Neural progenitor cell (in vitro differentiated cells): ENCODE results near the gene SHLD1. TPM values are rescaled to one million over a fixed set of nuclear protein-coding genes. Genes with fewer than 3 reads are reported as not detected.
"Not testable (repeated sequence)": the region's sequence is repeated elsewhere in the genome, so short reads cannot be mapped to it uniquely, and the experiment has no call there.

Experiments used
- DNase-seq: peaks from one replicate; pipeline ENCODE4 v3.0.0-alpha.2; 2016; ENCODE audit warnings: low spot score
- H2AFZ ChIP-seq: fragments of 200-600 bp; sonication (generic); replicated peaks from 2 replicates; pipeline ENCODE4 v1.6.1; 2016; ENCODE audit warnings: antibody characterized with exemption
- H3F3A ChIP-seq: fragments of 200-600 bp; sonication (generic); 2 replicates; pipeline ENCODE4 v1.6.1; 2016; ENCODE audit warnings: antibody characterized with exemption, low read depth
- H3K27ac ChIP-seq: fragments of 200-600 bp; sonication (generic); 2 replicates; pipeline ENCODE4 v1.5.1; 2016; ENCODE audit warnings: mild to moderate bottlenecking
- H3K27me3 ChIP-seq: fragments of 200-600 bp; sonication (generic); 2 replicates; pipeline ENCODE4 v1.6.1; 2016; ENCODE audit warnings: mild to moderate bottlenecking, moderate library complexity
- H3K36me3 ChIP-seq: fragments of 200-600 bp; sonication (generic); 2 replicates; pipeline ENCODE4 v1.5.1; 2016
- H3K4me1 ChIP-seq: fragments of 200-600 bp; sonication (generic); 2 replicates; pipeline ENCODE4 v1.6.1; 2016; ENCODE audit warnings: mixed run types
- H3K4me2 ChIP-seq: fragments of 200-600 bp; sonication (generic); 2 replicates; pipeline ENCODE4 v1.6.1; 2016
- H3K4me3 ChIP-seq: fragments of 200-600 bp; sonication (generic); 2 replicates; pipeline ENCODE4 v1.5.1; 2016
- H3K79me2 ChIP-seq: fragments of 200-600 bp; sonication (generic); 2 replicates; pipeline ENCODE4 v1.6.1; 2016; ENCODE audit warnings: low read depth
- H3K9ac ChIP-seq: fragments of 200-600 bp; sonication (generic); 2 replicates; pipeline ENCODE4 v1.6.1; 2016
- H3K9me3 ChIP-seq: fragments of 200-600 bp; sonication (generic); 2 replicates; pipeline ENCODE4 v1.5.1; 2016; ENCODE audit warnings: low read depth
- H4K20me1 ChIP-seq: fragments of 200-600 bp; sonication (generic); 2 replicates; pipeline ENCODE4 v1.6.1; 2016; ENCODE audit warnings: low read depth
- H3K27ac Mint-ChIP-seq: 3 replicates; pipeline ENCODE4 v1.8.0; 2021; ENCODE audit warnings: mixed read lengths
- H3K27me3 Mint-ChIP-seq: 2 replicates; pipeline ENCODE4 v1.8.0; 2022; ENCODE audit warnings: low read depth, mild to moderate bottlenecking, inconsistent platforms, moderate library complexity, mixed read lengths; ENCODE audit not compliant: insufficient read depth
- H3K36me3 Mint-ChIP-seq: 3 replicates; pipeline ENCODE4 v1.8.0; 2021; ENCODE audit warnings: mixed read lengths
- H3K4me1 Mint-ChIP-seq: 3 replicates; pipeline ENCODE4 v1.8.0; 2021; ENCODE audit warnings: mixed read lengths
- H3K4me3 Mint-ChIP-seq: 3 replicates; pipeline ENCODE4 v1.8.0; 2021; ENCODE audit warnings: mild to moderate bottlenecking, moderate library complexity, mixed read lengths
- H3K9me3 Mint-ChIP-seq: 3 replicates; pipeline ENCODE4 v1.8.0; 2020; ENCODE audit warnings: mixed read lengths
- CTCF ChIP-seq: fragments of 200-600 bp; sonication (generic); IDR thresholded peaks from 2 replicates; pipeline ENCODE4 v1.5.1; 2017; ENCODE audit warnings: antibody characterized with exemption, mild to moderate bottlenecking
- EZH2 ChIP-seq: fragments of 200-600 bp; sonication (generic); IDR thresholded peaks from 2 replicates; pipeline ENCODE4 v1.6.1; 2017; ENCODE audit warnings: antibody characterized with exemption, mild to moderate bottlenecking, moderate library complexity
- EZH2phosphoT487 ChIP-seq: fragments of 200-600 bp; sonication (generic); IDR thresholded peaks from 2 replicates; pipeline ENCODE4 v1.6.1; 2017; ENCODE audit warnings: antibody characterized with exemption
- total RNA-seq: library from RNA; depleted of rRNA; stranded (reverse); fragments of >200 nt; gene quantifications from 2 replicates; pipeline ENCODE4 v1.2.3, GENCODE V29; 2015; ENCODE audit warnings: low replicate concordance

SHLD1 gene
- total RNA-seq, 1 donor from 2014 or later, result 9.0 TPM

- H3K4me3 ChIP-seq, result no peak overlapping the region
These were observed 30.3 kb upstream of the SHLD1 start for GRCh38 chr20:5719861-5720403.

GRCh38 chr20:5720696-5721095 is 29.5 kb upstream of the SHLD1 start:
- Histone ChIP-seq H3K79me2 (no peaks in the 10 kb centered on the region), H3K9me3 (no peaks in the 10 kb centered on the region), H2AFZ (no peak overlapping the region), H3K27me3 (no peaks in the 10 kb centered on the region), H3K4me2 (no peak overlapping the region), H3F3A (no peaks in the 10 kb centered on the region), H3K9ac (no peak overlapping the region), H3K36me3 (no peaks in the 10 kb centered on the region), H3K27ac (no peak overlapping the region), H4K20me1 (no peaks in the 10 kb centered on the region), H3K4me1 (no peaks in the 10 kb centered on the region), H3K4me3 (no peak overlapping the region)
- H3K36me3 Mint-ChIP-seq, result no peaks in the 10 kb centered on the region
- peaks cover 6% of the 10 kb centered on the region for H3K9me3 Mint-ChIP-seq
- TF ChIP-seq EZH2 (no peak), CTCF (no peak), EZH2phosphoT487 (no peak)
- H3K27ac Mint-ChIP-seq, result no peak overlapping the region
- H3K27me3 Mint-ChIP-seq, result peaks cover 12% of the 10 kb centered on the region
- no peak for DNase-seq
- no peak overlapping the region for H3K4me3 Mint-ChIP-seq
- no peaks in the 10 kb centered on the region for H3K4me1 Mint-ChIP-seq

More at GRCh38 chr20:5719861-5720403, 30.3 kb upstream of the SHLD1 start:
- Histone ChIP-seq H3K36me3 (no peaks in the 10 kb centered on the region), H3K9ac (no peak overlapping the region), H3K79me2 (no peaks in the 10 kb centered on the region), H3K4me1 (no peaks in the 10 kb centered on the region), H2AFZ (no peak overlapping the region), H3K27ac (no peak overlapping the region), H3K27me3 (no peaks in the 10 kb centered on the region), H3K4me2 (no peak overlapping the region), H4K20me1 (no peaks in the 10 kb centered on the region), H3F3A (no peaks in the 10 kb centered on the region), H3K9me3 (no peaks in the 10 kb centered on the region)
- Mint-ChIP-seq H3K27ac (no peak overlapping the region), H3K4me3 (no peak overlapping the region), H3K27me3 (peaks cover 12% of the 10 kb centered on the region), H3K9me3 (peaks cover 7% of the 10 kb centered on the region), H3K36me3 (no peaks in the 10 kb centered on the region), H3K4me1 (no peaks in the 10 kb centered on the region)
- DNase-seq, result no peak
- TF ChIP-seq EZH2 (no peak), EZH2phosphoT487 (no peak), CTCF (no peak)

- H3K27me3 ChIP-seq, H3K4me3 ChIP-seq, H3K9me3 ChIP-seq, H3K36me3 Mint-ChIP-seq, H3F3A ChIP-seq, H3K4me3 Mint-ChIP-seq, H2AFZ ChIP-seq, H3K4me2 ChIP-seq, H3K27me3 Mint-ChIP-seq, H3K4me1 Mint-ChIP-seq, H3K9me3 Mint-ChIP-seq, H3K27ac Mint-ChIP-seq, H4K20me1 ChIP-seq, H3K9ac ChIP-seq, H3K4me1 ChIP-seq, H3K36me3 ChIP-seq, DNase-seq, H3K79me2 ChIP-seq, H3K27ac ChIP-seq: not testable (repeated sequence)
These were observed 28.8 kb upstream of the SHLD1 start for GRCh38 chr20:5721356-5721755.

GRCh38 chr20:5722927-5723326 is 27.3 kb upstream of the SHLD1 start:
- Histone ChIP-seq H3K36me3 (no peaks in the 10 kb centered on the region), H2AFZ (no peak overlapping the region), H3K9me3 (no peaks in the 10 kb centered on the region), H3K27ac (no peak overlapping the region), H3K4me2 (no peak overlapping the region), H3K79me2 (no peaks in the 10 kb centered on the region), H3K27me3 (no peaks in the 10 kb centered on the region), H3F3A (no peaks in the 10 kb centered on the region), H3K9ac (no peak overlapping the region), H4K20me1 (no peaks in the 10 kb centered on the region), H3K4me3 (no peak overlapping the region), H3K4me1 (no peaks in the 10 kb centered on the region)
- peak overlapping the region; percentile 83 for H3K27ac Mint-ChIP-seq
- TF ChIP-seq EZH2 (no peak), CTCF (no peak), EZH2phosphoT487 (no peak)
- DNase-seq, result no peak
- no peak overlapping the region for H3K4me3 Mint-ChIP-seq
- no peaks in the 10 kb centered on the region for H3K4me1 Mint-ChIP-seq
- H3K36me3 Mint-ChIP-seq, result no peaks in the 10 kb centered on the region
- peaks cover 8% of the 10 kb centered on the region for H3K27me3 Mint-ChIP-seq
- H3K9me3 Mint-ChIP-seq, result no peaks in the 10 kb centered on the region

- not testable (repeated sequence) for H3K27ac Mint-ChIP-seq, H3K36me3 Mint-ChIP-seq, H3K4me2 ChIP-seq, H3K4me3 ChIP-seq, H3K9me3 Mint-ChIP-seq, DNase-seq, H3K27ac ChIP-seq, H3K27me3 ChIP-seq, H3K36me3 ChIP-seq, H3K4me1 ChIP-seq, H3K4me3 Mint-ChIP-seq, H3K79me2 ChIP-seq, H3K9ac ChIP-seq, H4K20me1 ChIP-seq, H3K9me3 ChIP-seq, H3K27me3 Mint-ChIP-seq, H3K4me1 Mint-ChIP-seq, H3F3A ChIP-seq, H2AFZ ChIP-seq
These were observed 25.1 kb upstream of the SHLD1 start for GRCh38 chr20:5725183-5725463.
